Aorta (tissue), 5 donors: ENCODE data around the gene SLC50A1. TPM values are rescaled to one million over a fixed set of nuclear protein-coding genes. Genes with fewer than 3 reads are reported as not detected.

Source experiments
- ATAC-seq: fragments of 200-7000 bp; cut with Tn5 transposase; one replicate; pipeline ENCODE4 v1.9.1; 2022; ENCODE audit warnings: moderate library complexity; ENCODE audit not compliant: low FRiP score
- DNase-seq, 2 donors: peaks; one replicate each; pipeline ENCODE4 v3.0.0-alpha.2; 2020
- H3K27ac ChIP-seq, 2 donors: one replicate each; pipeline ENCODE4 v1.5.1; 2013; ENCODE audit warnings: low read length in 2 of 2, mild to moderate bottlenecking in 2 of 2, moderate library complexity in 2 of 2, control low read depth in 1 of 2, inconsistent platforms in 1 of 2, low read depth in 1 of 2
- H3K27me3 ChIP-seq, 2 donors: one replicate each; pipeline ENCODE4 v1.6.1; 2013; ENCODE audit warnings: control low read depth in 1 of 2, low read length in 1 of 2, mild to moderate bottlenecking in 1 of 2, moderate library complexity in 1 of 2; ENCODE audit not compliant: insufficient read depth in 2 of 2, control insufficient read depth in 1 of 2
- H3K36me3 ChIP-seq, 2 donors: one replicate each; pipeline ENCODE4 v1.6.1; 2013; ENCODE audit warnings: control low read depth in 1 of 2, low read length in 1 of 2, mild to moderate bottlenecking in 1 of 2; ENCODE audit not compliant: insufficient read depth in 2 of 2, control insufficient read depth in 1 of 2
- H3K4me1 ChIP-seq, 2 donors: one replicate each; pipeline ENCODE4 v1.6.1; 2013; ENCODE audit warnings: low read length in 2 of 2, control low read depth in 1 of 2, mild to moderate bottlenecking in 1 of 2, moderate library complexity in 1 of 2; ENCODE audit not compliant: insufficient read depth in 2 of 2, control insufficient read depth in 1 of 2
- H3K4me3 ChIP-seq, 2 donors: one replicate each; pipeline ENCODE4 v1.5.1; 2013; ENCODE audit warnings: low read length in 2 of 2, control low read depth in 1 of 2, mild to moderate bottlenecking in 1 of 2
- H3K9me3 ChIP-seq: one replicate; pipeline ENCODE4 v1.6.1; 2013; ENCODE audit warnings: mild to moderate bottlenecking, low read length; ENCODE audit not compliant: control insufficient read depth
- WGBS, 2 donors: extraction: QIAGEN DNeasy Blood & Tissue Kit; methylation state at CpG; one replicate each; pipeline ENCODE4 v1.1.7; 2013; 5-methylcytosine and 5-hydroxymethylcytosine counted together
- intact Hi-C, 2 donors: fragments of 100-400 bp; cut with DNase I; formaldehyde crosslinking; loops; one replicate each; pipeline versions ENCODE4 v1.14.2 to v1.15.0; 2022
- polyA plus RNA-seq, 2 donors: library from polyadenylated mRNA; stranded (reverse); fragments of 200-250 nt; gene quantifications; one replicate each; pipeline ENCODE4 v1.2.3, GENCODE V29; 2013
- total RNA-seq, 2 donors: library from RNA; stranded (reverse); fragmentation: NEBNext Ultra II Directional; extraction: Animal tissue kit (Norgen Biotek cat#: 25700); gene quantifications; one replicate each; pipeline ENCODE4 v1.2.1, GENCODE V29; 2021
- donor health status: healthy with polysubstance abuse.
- donor health status: Bipolar disorder and iron deficiency.
- donor health status: DM: no; HTN: no; CAD: no.
- donor health status: DM: no; HTN: no; CAD: no.
- donor health status: DM: yes; HTN: yes; CAD: no.

Gene SLC50A1
- total and polyA plus RNA-seq, 4 donors, result 19.8 to 28.2 (median 24.7) TPM

GRCh38 chr1:155094622-155094948, 41.1 kb upstream of the SLC50A1 start:
- intact Hi-C loops, result loop anchor here (5.0 kb wide), 1 partner anchor 33 kb away; the partner anchor contains the start of gene EFNA1 (in 2 of the 2)
- Histone ChIP-seq H3K4me3 (no peak overlapping the region), H3K27me3 (no peaks in the 10 kb centered on the region), H3K9me3 (no peaks in the 10 kb centered on the region), H3K27ac (no peak overlapping the region), H3K4me1 (no peaks in the 10 kb centered on the region), H3K36me3 (no peaks in the 10 kb centered on the region)
- ATAC-seq, result no peak
- no peak for DNase-seq
- WGBS, 2 donors, result 78 to 82% methylated on average over 2 of the region's 2 CpGs

GRCh38 chr1:155099331-155099730, 36.3 kb upstream of the SLC50A1 start:
- H3K27me3 ChIP-seq, result no peaks in the 10 kb centered on the region
- no peaks in the 10 kb centered on the region for H3K4me1 ChIP-seq
- no peaks in the 10 kb centered on the region for H3K9me3 ChIP-seq
- intact Hi-C loops, result no loop called here
- ATAC-seq (no peak), DNase-seq (no peak)
- H3K27ac ChIP-seq, result no peak overlapping the region
- no peaks in the 10 kb centered on the region for H3K36me3 ChIP-seq
- 84 to 93% methylated on average over 7 of the region's 7 CpGs for WGBS, 2 donors
- H3K4me3 ChIP-seq, result no peak overlapping the region

GRCh38 chr1:155103325-155103724, 32.3 kb upstream of the SLC50A1 start:
- Histone ChIP-seq H3K9me3 (no peaks in the 10 kb centered on the region), H3K27ac (no peak overlapping the region), H3K4me3 (no peak overlapping the region), H3K36me3 (no peaks in the 10 kb centered on the region), H3K27me3 (peaks cover 0 to 2% of the 10 kb centered on the region in 2 donors), H3K4me1 (no peaks in the 10 kb centered on the region)
- ATAC-seq, result no peak
- DNase-seq, result no peak
- 81 to 96% methylated on average over 9 of the region's 9 CpGs for WGBS, 2 donors
- intact Hi-C loops, result no loop called here

- DNase-seq (no peak), ATAC-seq (no peak)
- Histone ChIP-seq H3K9me3 (no peaks in the 10 kb centered on the region), H3K27me3 (peaks cover 0 to 2% of the 10 kb centered on the region in 2 donors), H3K4me3 (no peak overlapping the region), H3K4me1 (no peaks in the 10 kb centered on the region), H3K27ac (no peak overlapping the region), H3K36me3 (no peaks in the 10 kb centered on the region)
- intact Hi-C loops, result no loop called here
- 90 to 91% methylated on average over 7 of the region's 7 CpGs for WGBS, 2 donors
Measured at GRCh38 chr1:155104605-155105534, 30.8 kb upstream of the SLC50A1 start.

- intact Hi-C loops, result no loop called here
- H3K27ac ChIP-seq, result no peak overlapping the region
- ATAC-seq, result no peak
Measured at GRCh38 chr1:155105604-155106011, 30.0 kb upstream of the SLC50A1 start.

GRCh38 chr1:155106862-155107261, 28.8 kb upstream of the SLC50A1 start:
- 73 to 82% methylated on average over 6 of the region's 6 CpGs for WGBS, 2 donors
- Histone ChIP-seq H3K4me3 (no peak overlapping the region), H3K27ac (no peak overlapping the region), H3K27me3 (peaks cover 0 to 2% of the 10 kb centered on the region in 2 donors), H3K36me3 (no peaks in the 10 kb centered on the region), H3K4me1 (no peaks in the 10 kb centered on the region), H3K9me3 (no peaks in the 10 kb centered on the region)
- DNase-seq (no peak), ATAC-seq (no peak)
- intact Hi-C loops, result no loop called here

More at GRCh38 chr1:155105604-155106011, 30.0 kb upstream of the SLC50A1 start:
- H3K4me1 ChIP-seq, result no peaks in the 10 kb centered on the region
- WGBS, 2 donors, result 70 to 73% methylated on average over 7 of the region's 7 CpGs
- no peak for DNase-seq
- peaks cover 0 to 2% of the 10 kb centered on the region in 2 donors for H3K27me3 ChIP-seq
- no peak overlapping the region for H3K4me3 ChIP-seq
- no peaks in the 10 kb centered on the region for H3K36me3 ChIP-seq
- H3K9me3 ChIP-seq, result no peaks in the 10 kb centered on the region

- H3K9me3 ChIP-seq, result no peaks in the 10 kb centered on the region
- intact Hi-C loops, result no loop called here
- no peaks in the 10 kb centered on the region for H3K4me1 ChIP-seq
- WGBS, 2 donors, result 71 to 73% methylated on average over 12 of the region's 12 CpGs
- no peak overlapping the region for H3K27ac ChIP-seq
- DNase-seq, result no peak
- H3K4me3 ChIP-seq, result no peak overlapping the region
- H3K36me3 ChIP-seq, result no peaks in the 10 kb centered on the region
- H3K27me3 ChIP-seq, result peaks cover 0 to 2% of the 10 kb centered on the region in 2 donors
- ATAC-seq, result no peak
Measured at GRCh38 chr1:155107309-155108264, 28.1 kb upstream of the SLC50A1 start.

GRCh38 chr1:155108296-155108695, 27.4 kb upstream of the SLC50A1 start:
- Histone ChIP-seq H3K4me3 (no peak overlapping the region), H3K4me1 (no peaks in the 10 kb centered on the region), H3K36me3 (no peaks in the 10 kb centered on the region), H3K27ac (no peak overlapping the region), H3K9me3 (no peaks in the 10 kb centered on the region), H3K27me3 (peaks cover 0 to 2% of the 10 kb centered on the region in 2 donors)
- DNase-seq (no peak), ATAC-seq (no peak)
- WGBS, 2 donors, result 74 to 75% methylated on average over 5 of the region's 5 CpGs
- intact Hi-C loops, result no loop called here
